Keratinocyte (primary cell): Measurements from ENCODE around the gene AKR1B1.

Source experiments
- EZH2 ChIP-seq: IDR thresholded peaks from one replicate; pipeline ENCODE4 v1.6.1; 2012; ENCODE audit warnings: inconsistent platforms, mild to moderate bottlenecking, low read length, moderate library complexity
- TF ChIP-seq, protein P1 (sequence below), 3 experiments: IDR thresholded peaks in 1 of 3; conservative IDR thresholded peaks in 1 of 3; optimal IDR thresholded peaks in 1 of 3; 2 replicates in 2 of 3; 3 replicates in 1 of 3; pipeline versions ENCODE3 to v1.5.1; 2011; ENCODE audit warnings: low read length in 3 of 3, mild to moderate bottlenecking in 3 of 3, moderate library complexity in 2 of 3, control low read depth in 1 of 3, inconsistent platforms in 1 of 3; ENCODE audit not compliant: insufficient read depth in 2 of 3; ENCODE audit errors: extremely low read depth in 1 of 3

DNA sequence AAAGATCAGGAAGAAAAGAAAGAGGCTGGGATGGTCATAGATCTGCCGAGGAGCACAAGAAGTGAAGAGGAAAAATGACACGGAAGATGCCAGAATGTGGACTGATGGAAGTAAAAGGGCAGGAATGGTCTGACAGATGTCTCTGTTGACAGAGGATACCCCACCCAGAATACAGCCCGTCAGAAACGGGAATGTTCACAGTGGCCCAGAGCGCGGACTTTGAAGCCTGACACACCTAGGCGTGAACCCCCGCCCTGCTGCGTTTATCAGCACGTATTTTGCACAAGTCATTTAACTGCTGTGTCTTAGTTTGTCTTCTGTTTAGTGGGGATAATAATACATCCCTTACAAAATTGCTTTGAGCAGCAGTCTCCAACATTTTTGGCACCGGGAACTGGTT, 27.1 kb downstream of the AKR1B1 start:
- TF ChIP-seq, protein P1, sequence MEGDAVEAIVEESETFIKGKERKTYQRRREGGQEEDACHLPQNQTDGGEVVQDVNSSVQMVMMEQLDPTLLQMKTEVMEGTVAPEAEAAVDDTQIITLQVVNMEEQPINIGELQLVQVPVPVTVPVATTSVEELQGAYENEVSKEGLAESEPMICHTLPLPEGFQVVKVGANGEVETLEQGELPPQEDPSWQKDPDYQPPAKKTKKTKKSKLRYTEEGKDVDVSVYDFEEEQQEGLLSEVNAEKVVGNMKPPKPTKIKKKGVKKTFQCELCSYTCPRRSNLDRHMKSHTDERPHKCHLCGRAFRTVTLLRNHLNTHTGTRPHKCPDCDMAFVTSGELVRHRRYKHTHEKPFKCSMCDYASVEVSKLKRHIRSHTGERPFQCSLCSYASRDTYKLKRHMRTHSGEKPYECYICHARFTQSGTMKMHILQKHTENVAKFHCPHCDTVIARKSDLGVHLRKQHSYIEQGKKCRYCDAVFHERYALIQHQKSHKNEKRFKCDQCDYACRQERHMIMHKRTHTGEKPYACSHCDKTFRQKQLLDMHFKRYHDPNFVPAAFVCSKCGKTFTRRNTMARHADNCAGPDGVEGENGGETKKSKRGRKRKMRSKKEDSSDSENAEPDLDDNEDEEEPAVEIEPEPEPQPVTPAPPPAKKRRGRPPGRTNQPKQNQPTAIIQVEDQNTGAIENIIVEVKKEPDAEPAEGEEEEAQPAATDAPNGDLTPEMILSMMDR (optimal IDR thresholded peaks at IDR 0.05 in 1 of 3, IDR thresholded peaks at IDR 0.05 in 1 of 3, conservative IDR thresholded peaks at IDR 0.05 in 1 of 3; ENCODE audit: extremely low read depth in 1 of 3, insufficient read depth in 2 of 3, low read length in 3 of 3) = no peak
- no peak for TF ChIP-seq EZH2
